HCT116 (cell line): ENCODE measurements around the gene SLC35F1. TPM values are rescaled to one million over a fixed set of nuclear protein-coding genes. Genes with fewer than 3 reads are reported as not detected.

Experiments used
- ATAC-seq: fragments of 200-7000 bp; cut with Tn5 transposase; 2 replicates; pipeline ENCODE4 v1.9.1; 2020; ENCODE audit warnings: mild to moderate bottlenecking, moderate library complexity
- BruUV-seq: library from RNA; stranded (reverse); fragments of 400-500 nt; replicated peaks from 2 replicates; lab custom pipeline; 2021; lab: Mats Ljungman, UMichigan
- CTCF ChIA-PET: fragments of 300-600 bp; sonication (Branson Sonifier 250); formaldehyde crosslinking; loops from one replicate; lab custom pipeline; 2021; ENCODE audit warnings: antibody characterized with exemption; lab: Charles Lee
- POLR2A ChIA-PET: fragments of 300-600, 350-600 bp; sonication (Branson Sonifier 250); formaldehyde crosslinking; loops from one replicate; lab custom pipeline; 2021; ENCODE audit warnings: antibody characterized with exemption; lab: Charles Lee
- RAD21 ChIA-PET, 2 experiments: fragments of 300-600 bp; sonication (Branson Sonifier 250); formaldehyde crosslinking; loops; one replicate each; lab custom pipeline; 2023; ENCODE audit warnings: low total read pairs in 2 of 2; ENCODE audit not compliant: uncharacterized antibody in 2 of 2, unreplicated experiment in 2 of 2, low non-redundant PET in 1 of 2; lab: Charles Lee
- DNase-seq: peaks from one replicate; pipeline ENCODE4 v3.0.0-alpha.2; 2010; ENCODE audit warnings: low read depth, low spot score
- H2AFZ ChIP-seq: fragments of 200-600 bp; shearing (Covaris generic), sonication (generic); 2 replicates; pipeline ENCODE4 v1.6.1; 2017; ENCODE audit warnings: low read depth, mixed run types, mixed read lengths, antibody characterized with exemption, low read length; ENCODE audit not compliant: poor library complexity, severe bottlenecking
- H3K27ac ChIP-seq: 2 replicates; pipeline ENCODE4 v1.5.1; 2012; ENCODE audit warnings: low read depth, low read length
- H3K27me3 ChIP-seq: fragments of 200-600 bp; sonication (generic); 2 replicates; pipeline ENCODE4 v1.6.1; 2016; ENCODE audit warnings: mixed run types, low read length, mixed read lengths; ENCODE audit not compliant: insufficient read depth
- H3K36me3 ChIP-seq, 2 experiments: fragments of 200-500 bp in 1 of 2; fragments of 200-600 bp in 1 of 2; sonication (Bioruptor generic) in 1 of 2; sonication (generic) in 1 of 2; 2 replicates each; pipeline versions ENCODE4 v1.5.1 to v1.6.1; 2014 to 2016; ENCODE audit warnings: low read length in 2 of 2, inconsistent platforms in 1 of 2, mixed read lengths in 1 of 2, mixed run types in 1 of 2; ENCODE audit not compliant: insufficient read depth in 2 of 2, control insufficient read depth in 1 of 2
- H3K4me1 ChIP-seq, 2 experiments: fragments of 200-600 bp in 1 of 2; sonication (generic) in 1 of 2; 2 replicates each; pipeline versions ENCODE4 v1.5.1 to v1.6.1; 2012 to 2017; ENCODE audit warnings: low read length in 2 of 2, inconsistent platforms in 1 of 2, mild to moderate bottlenecking in 1 of 2, mixed read lengths in 1 of 2, mixed run types in 1 of 2, moderate library complexity in 1 of 2; ENCODE audit not compliant: insufficient read depth in 2 of 2, control insufficient read depth in 1 of 2
- H3K4me2 ChIP-seq: fragments of 200-600 bp; sonication (generic); 2 replicates; pipeline ENCODE4 v1.6.1; 2017; ENCODE audit warnings: mixed run types, low read length, mixed read lengths
- H3K4me3 ChIP-seq, 2 experiments: fragments of 200-600 bp in 1 of 2; sonication (generic) in 1 of 2; replicated peaks in 1 of 2; 2 replicates each; pipeline ENCODE4 v1.5.1; 2011 to 2016; ENCODE audit warnings: low read length in 2 of 2, control low read depth in 1 of 2, low read depth in 1 of 2, mild to moderate bottlenecking in 1 of 2, mixed read lengths in 1 of 2, mixed run types in 1 of 2
- H3K79me2 ChIP-seq: fragments of 200-600 bp; sonication (generic); 2 replicates; pipeline ENCODE4 v1.6.1; 2017; ENCODE audit warnings: mild to moderate bottlenecking, mixed run types, low read length, moderate library complexity, mixed read lengths; ENCODE audit not compliant: insufficient read depth
- H3K9ac ChIP-seq: fragments of 200-600 bp; sonication (generic); 2 replicates; pipeline ENCODE4 v1.6.1; 2016; ENCODE audit warnings: low read length, mixed read lengths
- H3K9me2 ChIP-seq: fragments of 200-600 bp; sonication (generic), shearing (Covaris generic); 2 replicates; pipeline ENCODE4 v1.6.1; 2017; ENCODE audit warnings: mixed run types, mild to moderate bottlenecking, moderate library complexity; ENCODE audit not compliant: insufficient read depth
- H3K9me3 ChIP-seq, 2 experiments: fragments of 200-500 bp in 1 of 2; fragments of 200-600 bp in 1 of 2; sonication (Bioruptor generic) in 1 of 2; sonication (generic) in 1 of 2; 2 replicates each; pipeline ENCODE4 v1.6.1; 2014 to 2017; ENCODE audit warnings: low read length in 2 of 2, mixed read lengths in 2 of 2, inconsistent platforms in 1 of 2, low read depth in 1 of 2, mild to moderate bottlenecking in 1 of 2, mixed run types in 1 of 2, moderate library complexity in 1 of 2; ENCODE audit not compliant: control insufficient read depth in 1 of 2, insufficient read depth in 1 of 2
- H4K20me1 ChIP-seq: fragments of 200-600 bp; sonication (generic), shearing (Covaris generic); 2 replicates; pipeline ENCODE4 v1.6.1; 2017; ENCODE audit warnings: mixed run types, mild to moderate bottlenecking, moderate library complexity; ENCODE audit not compliant: insufficient read depth
- CBX3 ChIP-seq: IDR thresholded peaks from 2 replicates; pipeline ENCODE4 v1.6.1; 2012; ENCODE audit warnings: low read depth
- CTCF ChIP-seq, 3 experiments: fragments of 200-600 bp in 1 of 3; sonication (generic) in 1 of 3; IDR thresholded peaks in 2 of 3; conservative IDR thresholded peaks in 1 of 3; 2 replicates each; pipeline ENCODE4 v1.5.1; 2012 to 2017; ENCODE audit warnings: low read depth in 2 of 3, low read length in 2 of 3, antibody characterized with exemption in 1 of 3, borderline replicate concordance in 1 of 3, control low read depth in 1 of 3, mild to moderate bottlenecking in 1 of 3, mixed read lengths in 1 of 3, mixed run types in 1 of 3, moderate library complexity in 1 of 3; ENCODE audit not compliant: insufficient read depth in 1 of 3
- EGR1 ChIP-seq: IDR thresholded peaks from 2 replicates; pipeline ENCODE4 v1.6.1; 2012; ENCODE audit warnings: low read depth
- EZH2 ChIP-seq: fragments of 200-600 bp; sonication (generic); IDR thresholded peaks from 2 replicates; pipeline ENCODE4 v1.6.1; 2017; ENCODE audit warnings: antibody characterized with exemption, mixed run types
- SRF ChIP-seq: IDR thresholded peaks from 2 replicates; pipeline ENCODE4 v1.6.1; 2012; ENCODE audit warnings: low read depth
- TCF7L2 ChIP-seq: IDR thresholded peaks from 2 replicates; pipeline ENCODE4 v1.7.0; 2011; ENCODE audit warnings: borderline replicate concordance, inconsistent platforms; ENCODE audit not compliant: insufficient read depth, insufficient read length; ENCODE audit errors: extremely low read depth
- ZFX ChIP-seq: fragments of 450-650 bp; IDR thresholded peaks from 2 replicates; pipeline ENCODE4 v1.6.1; 2017
- ZNF274 ChIP-seq: fragments of 200-500 bp; sonication (Bioruptor generic); IDR thresholded peaks from 2 replicates; pipeline ENCODE4 v1.6.1; 2014; ENCODE audit warnings: mild to moderate bottlenecking, low read depth, low read length, inconsistent platforms
- intact Hi-C: fragments of 100-400 bp; cut with micrococcal nuclease; formaldehyde crosslinking; loops from 2 replicates; pipeline ENCODE4 v1.10.0; 2022
- total RNA-seq: library from RNA; stranded (reverse); gene quantifications from one replicate; pipeline ENCODE4 v1.2.1, GENCODE V29; 2021; ENCODE audit not compliant: unreplicated experiment

The SLC35F1 gene
- total RNA-seq, 1 experiment from 2014 or later: 0.07 TPM

- Histone ChIP-seq H3K27ac (no peak overlapping the region), H3K9ac (no peak overlapping the region), H3K9me3 (no peaks in the 10 kb centered on the region), H4K20me1 (no peaks in the 10 kb centered on the region), H3K4me2 (no peak overlapping the region), H3K36me3 (no peaks in the 10 kb centered on the region), H3K79me2 (no peaks in the 10 kb centered on the region)
- ChIA-PET POLR2A (no interaction called here), CTCF (no interaction called here), RAD21 (no interaction called here)
- no TSS peak for BruUV-seq
- DNase-seq: no peak
- TF ChIP-seq CTCF (IDR thresholded peaks at IDR 0.05 in 2 of 3, conservative IDR thresholded peaks at IDR 0.05 in 1 of 3; ENCODE audit: borderline replicate concordance in 1 of 3, insufficient read depth in 1 of 3, low read depth in 2 of 3, low read length in 2 of 3) (no peak), EGR1 (no peak), EZH2 (no peak), ZFX (no peak)
- TF ChIP-seq, all 23 proteins: peak for 0
- ATAC-seq: no peak
- Histone ChIP-seq H3K4me3 (no peak overlapping the region), H2AFZ (no peak overlapping the region), H3K27me3 (no peaks in the 10 kb centered on the region), H3K9me2 (no peaks in the 10 kb centered on the region), H3K4me1 (no peaks in the 10 kb centered on the region)
- intact Hi-C loops: no loop called here
Observed at GRCh38 chr6:118092086-118092485, 185.0 kb downstream of the SLC35F1 start.

- no peak overlapping the region for H3K4me2 ChIP-seq
- H3K4me3 ChIP-seq: no peak overlapping the region
- H3K9me2 ChIP-seq: no peaks in the 10 kb centered on the region
- H3K9me3 ChIP-seq: 0 out of 4 replicates have a peak, but pooled peaks cover 0 to 5% of the 10 kb centered on the region in 2 experiments
- no peaks in the 10 kb centered on the region for H3K36me3 ChIP-seq
- POLR2A ChIA-PET: no interaction called here
- BruUV-seq: no TSS peak
- RAD21 ChIA-PET: no interaction called here
- intact Hi-C loops: no loop called here
- H3K9ac ChIP-seq: no peak overlapping the region
- H4K20me1 ChIP-seq: no peaks in the 10 kb centered on the region
- no peaks in the 10 kb centered on the region for H3K79me2 ChIP-seq
- TF ChIP-seq ZNF274 (no peak), SRF (no peak), CBX3 (no peak), ZFX (no peak), TCF7L2 (no peak)
- ATAC-seq: no peak
- DNase-seq: no peak
- no peak overlapping the region for H3K27ac ChIP-seq
- H2AFZ ChIP-seq: no peak overlapping the region
- no peaks in the 10 kb centered on the region for H3K4me1 ChIP-seq
- CTCF ChIA-PET: no interaction called here
- H3K27me3 ChIP-seq: no peaks in the 10 kb centered on the region
Observed at GRCh38 chr6:118097576-118097975, 190.5 kb downstream of the SLC35F1 start.
